Glutamatergic neuron (in vitro differentiated cells): Measurements from ENCODE around the gene PFKL. TPM values are rescaled to one million over a fixed set of nuclear protein-coding genes. Genes with fewer than 3 reads are reported as not detected.
A peak's percentile ranks its signal among the peaks of the same experiment; 100 is the strongest.

Experiments used
- DNase-seq: peaks from one replicate; pipeline ENCODE4 v3.0.0; 2022
- H3K27ac Mint-ChIP-seq: one replicate; pipeline ENCODE4 v1.8.0; 2020; ENCODE audit warnings: mild to moderate bottlenecking, mixed read lengths, inconsistent platforms; ENCODE audit not compliant: unreplicated experiment
- H3K27me3 Mint-ChIP-seq: one replicate; pipeline ENCODE4 v1.8.0; 2020; ENCODE audit warnings: mild to moderate bottlenecking, moderate library complexity, mixed read lengths, inconsistent platforms; ENCODE audit not compliant: unreplicated experiment
- H3K36me3 Mint-ChIP-seq: one replicate; pipeline ENCODE4 v1.8.0; 2020; ENCODE audit warnings: mild to moderate bottlenecking, mixed read lengths, inconsistent platforms; ENCODE audit not compliant: unreplicated experiment
- H3K4me1 Mint-ChIP-seq: one replicate; pipeline ENCODE4 v1.8.0; 2020; ENCODE audit warnings: mild to moderate bottlenecking, low read depth, mixed read lengths, inconsistent platforms; ENCODE audit not compliant: unreplicated experiment
- H3K4me3 Mint-ChIP-seq: one replicate; pipeline ENCODE4 v1.8.0; 2020; ENCODE audit warnings: mild to moderate bottlenecking, mixed read lengths, inconsistent platforms; ENCODE audit not compliant: unreplicated experiment
- H3K9me3 Mint-ChIP-seq: one replicate; pipeline ENCODE4 v1.8.0; 2020; ENCODE audit warnings: mild to moderate bottlenecking, moderate library complexity, mixed read lengths, inconsistent platforms; ENCODE audit not compliant: unreplicated experiment
- CTCF ChIP-seq: fragments of 200-600 bp; sonication (generic); IDR thresholded peaks from one replicate; pipeline ENCODE4 v1.5.0; 2021; ENCODE audit not compliant: partially characterized antibody, unreplicated experiment
- total RNA-seq: library from RNA; stranded (reverse); fragmentation: NEBNext Ultra II Directional; extraction: Animal tissue kit (Norgen Biotek cat#: 25700); gene quantifications from one replicate; pipeline ENCODE4 v1.2.1, GENCODE V29; 2021; ENCODE audit not compliant: unreplicated experiment

PFKL gene
- total RNA-seq, 1 donor from 2014 or later, result 48.6 TPM

- no peak overlapping the region for H3K4me3 Mint-ChIP-seq
- DNase-seq, result no peak
- peaks cover 13% of the 10 kb centered on the region for H3K27me3 Mint-ChIP-seq
- H3K27ac Mint-ChIP-seq, result no peak overlapping the region
- peaks cover 2% of the 10 kb centered on the region for H3K4me1 Mint-ChIP-seq
- no peak for TF ChIP-seq CTCF
- H3K9me3 Mint-ChIP-seq, result peaks cover 12% of the 10 kb centered on the region
- peaks cover 4% of the 10 kb centered on the region for H3K36me3 Mint-ChIP-seq
Observed at GRCh38 chr21:44354001-44354405, 54.1 kb downstream of the PFKL start.

- Mint-ChIP-seq H3K27ac (peak overlapping the region; percentile 59), H3K4me3 (no peak overlapping the region), H3K4me1 (peaks cover 2% of the 10 kb centered on the region), H3K36me3 (peaks cover 4% of the 10 kb centered on the region), H3K9me3 (peaks cover 12% of the 10 kb centered on the region), H3K27me3 (peaks cover 13% of the 10 kb centered on the region)
- no peak for TF ChIP-seq CTCF
- no peak for DNase-seq
Observed at GRCh38 chr21:44354775-44355771, 55.2 kb downstream of the PFKL start.

- Mint-ChIP-seq H3K4me1 (peaks cover 2% of the 10 kb centered on the region), H3K27me3 (peaks cover 13% of the 10 kb centered on the region), H3K36me3 (peaks cover 4% of the 10 kb centered on the region), H3K4me3 (no peak overlapping the region), H3K9me3 (peaks cover 12% of the 10 kb centered on the region), H3K27ac (no peak overlapping the region)
- TF ChIP-seq CTCF, result no peak
- DNase-seq, result no peak
Observed at GRCh38 chr21:44356160-44356559, 56.3 kb downstream of the PFKL start.

GRCh38 chr21:44356636-44357035 lies 56.8 kb downstream of the PFKL start:
- no peak for DNase-seq
- no peak overlapping the region for H3K27ac Mint-ChIP-seq
- H3K27me3 Mint-ChIP-seq, result peaks cover 11% of the 10 kb centered on the region
- peaks cover 2% of the 10 kb centered on the region for H3K4me1 Mint-ChIP-seq
- peaks cover 4% of the 10 kb centered on the region for H3K36me3 Mint-ChIP-seq
- no peak for TF ChIP-seq CTCF
- peaks cover 12% of the 10 kb centered on the region for H3K9me3 Mint-ChIP-seq
- no peak overlapping the region for H3K4me3 Mint-ChIP-seq
